Lower leg skin (tissue), 4 donors: ENCODE data around the gene C6orf89. TPM values are rescaled to one million over a fixed set of nuclear protein-coding genes. Genes with fewer than 3 reads are reported as not detected.

Source experiments
- DNase-seq, 2 donors: peaks; one replicate each; pipeline ENCODE4 v3.0.0-alpha.2; 2019; ENCODE audit warnings: low spot score in 2 of 2
- H3K4me3 ChIP-seq: fragments of 200-600 bp; sonication (generic); 2 replicates; pipeline ENCODE4 v1.5.1; 2017; ENCODE audit warnings: mild to moderate bottlenecking, low read depth; ENCODE audit not compliant: poor library complexity, severe bottlenecking
- CTCF ChIP-seq, 3 donors: fragments of 450-650 bp; IDR thresholded peaks; one replicate each; pipeline ENCODE4 v1.5.1; 2016; ENCODE audit warnings: antibody characterized with exemption in 3 of 3, mild to moderate bottlenecking in 3 of 3, moderate library complexity in 2 of 3
- POLR2A ChIP-seq, 2 donors: fragments of 450-650 bp; IDR thresholded peaks; one replicate each; pipeline ENCODE4 v1.6.1; 2016 to 2017; ENCODE audit warnings: antibody characterized with exemption in 2 of 2, mild to moderate bottlenecking in 1 of 2, moderate library complexity in 1 of 2
- WGBS, 2 donors: methylation state at CpG; one replicate each; pipeline ENCODE4 v1.1.5; 2018; 5-methylcytosine and 5-hydroxymethylcytosine counted together
- intact Hi-C: fragments of 100-400 bp; cut with DNase I; formaldehyde crosslinking; loops from one replicate; pipeline ENCODE4 v1.15.0; 2023; ENCODE audit warnings: low total_unique reads
- total RNA-seq, 4 donors: library from RNA; depleted of rRNA; stranded (reverse); fragments of >200 nt; gene quantifications; one replicate each; pipeline ENCODE4 v1.1.0, GENCODE V29; 2016

C6orf89 gene
- total RNA-seq, 4 donors from 2014 or later, result 27.5 to 47.4 (median 30.5) TPM

- intact Hi-C loops, result no loop called here
- DNase-seq, result no peak
- no peak for TF ChIP-seq CTCF (IDR thresholded peaks at IDR 0.05)
- TF ChIP-seq POLR2A (IDR thresholded peaks at IDR 0.05), result no peak
- WGBS, 2 donors, result 50 to 61% methylated on average over 7 of the region's 7 CpGs
- H3K4me3 ChIP-seq, result no peak overlapping the region
Measured at GRCh38 chr6:36928547-36928918, 42.8 kb downstream of the C6orf89 start.

GRCh38 chr6:36929152-36929551 is 43.4 kb downstream of the C6orf89 start:
- intact Hi-C loops, result no loop called here
- TF ChIP-seq CTCF (IDR thresholded peaks at IDR 0.05), result no peak
- no peak for TF ChIP-seq POLR2A (IDR thresholded peaks at IDR 0.05)
- whole genome bisulfite sequencing, 2 donors, result 76 to 80% methylated on average over 10 of the region's 10 CpGs
- DNase-seq, result no peak
- no peak overlapping the region for H3K4me3 ChIP-seq

GRCh38 chr6:36929607-36930006 is 43.9 kb downstream of the C6orf89 start:
- no peak for DNase-seq
- no peak overlapping the region for H3K4me3 ChIP-seq
- intact Hi-C loops, result no loop called here
- TF ChIP-seq CTCF (IDR thresholded peaks at IDR 0.05) (no peak), POLR2A (IDR thresholded peaks at IDR 0.05) (no peak)
- whole genome bisulfite sequencing, 2 donors, result 33 to 46% methylated on average over 5 of the region's 5 CpGs

GRCh38 chr6:36930483-36930882 is 44.7 kb downstream of the C6orf89 start:
- intact Hi-C loops, result no loop called here
- H3K4me3 ChIP-seq, result no peak overlapping the region
- WGBS, 2 donors, result 63 to 79% methylated on average over 4 of the region's 4 CpGs
- TF ChIP-seq POLR2A (IDR thresholded peaks at IDR 0.05), result no peak
- TF ChIP-seq CTCF (IDR thresholded peaks at IDR 0.05), result no peak
- DNase-seq, result no peak

GRCh38 chr6:36933102-36933501 is 47.4 kb downstream of the C6orf89 start:
- intact Hi-C loops, result no loop called here
- 51 to 65% methylated on average over 2 of the region's 2 CpGs for WGBS, 2 donors
- DNase-seq, result no peak
- no peak overlapping the region for H3K4me3 ChIP-seq
- TF ChIP-seq CTCF (IDR thresholded peaks at IDR 0.05), result no peak
- TF ChIP-seq POLR2A (IDR thresholded peaks at IDR 0.05), result no peak

- 86 to 88% methylated on average over 4 of the region's 4 CpGs for WGBS, 2 donors
- intact Hi-C loops, result no loop called here
- DNase-seq, result no peak
- no peak overlapping the region for H3K4me3 ChIP-seq
- TF ChIP-seq POLR2A (IDR thresholded peaks at IDR 0.05) (no peak), CTCF (IDR thresholded peaks at IDR 0.05) (no peak)
Measured at GRCh38 chr6:36933519-36933918, 47.8 kb downstream of the C6orf89 start.
